Kidney epithelial cell (primary cell): ENCODE measurements around the gene BMP7. TPM values are rescaled to one million over a fixed set of nuclear protein-coding genes. Genes with fewer than 3 reads are reported as not detected.
"Not testable (repeated sequence)": the region's sequence is repeated elsewhere in the genome, so short reads cannot be mapped to it uniquely, and the experiment has no call there.

Experiments
- DNase-seq: peaks from one replicate; pipeline ENCODE4 v3.0.0-alpha.2; 2010; ENCODE audit warnings: low read depth
- H3K27me3 ChIP-seq: 2 replicates; pipeline ENCODE4 v1.6.0; 2011; ENCODE audit warnings: low read length; ENCODE audit not compliant: control insufficient read depth, insufficient read depth
- H3K36me3 ChIP-seq: 2 replicates; pipeline ENCODE4 v1.5.1; 2011; ENCODE audit warnings: low read length; ENCODE audit not compliant: control insufficient read depth, insufficient read depth
- H3K4me3 ChIP-seq: 2 replicates; pipeline ENCODE4 v1.5.1; 2011; ENCODE audit warnings: low read depth, mild to moderate bottlenecking, control low read depth, low read length
- total RNA-seq: library from RNA; depleted of rRNA; stranded (reverse); fragments of >200 nt; gene quantifications from 2 replicates; pipeline ENCODE4 v1.2.3, GENCODE V29; 2015
- TF ChIP-seq, protein P1 (sequence below): IDR thresholded peaks from 2 replicates; pipeline ENCODE4 v1.5.1; 2011; ENCODE audit warnings: mild to moderate bottlenecking, moderate library complexity, low read length, control low read depth, inconsistent platforms; ENCODE audit not compliant: insufficient read depth, poor library complexity, severe bottlenecking

BMP7 gene
- total RNA-seq, 1 donor from 2014 or later = 21.8 TPM

DNA sequence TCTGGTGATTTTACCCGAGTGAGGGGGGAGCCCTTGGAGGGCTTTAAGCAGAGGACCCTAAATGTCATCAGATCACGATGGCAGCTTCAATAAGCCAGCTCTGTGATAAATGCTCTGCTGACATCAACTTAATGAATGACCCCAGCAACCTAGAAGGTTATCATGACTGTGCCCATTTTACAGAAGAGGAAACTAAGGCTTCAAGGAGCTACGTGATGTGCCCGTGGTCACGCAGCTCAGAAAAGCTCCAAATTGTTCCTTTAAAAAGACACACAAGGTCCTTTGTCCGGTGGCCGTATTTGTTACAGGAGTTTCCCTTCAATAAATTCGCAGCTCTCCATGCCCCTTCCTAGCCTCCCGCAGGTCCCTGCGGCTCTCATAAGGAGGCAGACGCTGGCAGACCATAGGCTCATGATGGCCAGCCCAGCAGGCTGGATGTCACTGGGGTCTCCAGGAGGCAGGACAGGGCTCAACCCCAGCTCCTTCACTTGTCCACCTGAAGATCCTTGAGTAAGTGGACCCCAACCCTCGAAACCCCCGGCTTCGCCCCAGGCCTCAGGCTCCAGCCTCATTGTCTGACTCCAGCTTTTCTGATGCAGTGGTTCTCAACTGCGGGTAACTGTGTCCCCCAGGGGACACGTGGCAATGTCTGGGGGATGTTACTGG, 106.4 kb downstream of the BMP7 start:
- TF ChIP-seq, protein P1, sequence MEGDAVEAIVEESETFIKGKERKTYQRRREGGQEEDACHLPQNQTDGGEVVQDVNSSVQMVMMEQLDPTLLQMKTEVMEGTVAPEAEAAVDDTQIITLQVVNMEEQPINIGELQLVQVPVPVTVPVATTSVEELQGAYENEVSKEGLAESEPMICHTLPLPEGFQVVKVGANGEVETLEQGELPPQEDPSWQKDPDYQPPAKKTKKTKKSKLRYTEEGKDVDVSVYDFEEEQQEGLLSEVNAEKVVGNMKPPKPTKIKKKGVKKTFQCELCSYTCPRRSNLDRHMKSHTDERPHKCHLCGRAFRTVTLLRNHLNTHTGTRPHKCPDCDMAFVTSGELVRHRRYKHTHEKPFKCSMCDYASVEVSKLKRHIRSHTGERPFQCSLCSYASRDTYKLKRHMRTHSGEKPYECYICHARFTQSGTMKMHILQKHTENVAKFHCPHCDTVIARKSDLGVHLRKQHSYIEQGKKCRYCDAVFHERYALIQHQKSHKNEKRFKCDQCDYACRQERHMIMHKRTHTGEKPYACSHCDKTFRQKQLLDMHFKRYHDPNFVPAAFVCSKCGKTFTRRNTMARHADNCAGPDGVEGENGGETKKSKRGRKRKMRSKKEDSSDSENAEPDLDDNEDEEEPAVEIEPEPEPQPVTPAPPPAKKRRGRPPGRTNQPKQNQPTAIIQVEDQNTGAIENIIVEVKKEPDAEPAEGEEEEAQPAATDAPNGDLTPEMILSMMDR = no peak
- no peak for DNase-seq
- H3K36me3 ChIP-seq = no peaks in the 10 kb centered on the region
- H3K27me3 ChIP-seq = no peaks in the 10 kb centered on the region
- no peak overlapping the region for H3K4me3 ChIP-seq

DNA sequence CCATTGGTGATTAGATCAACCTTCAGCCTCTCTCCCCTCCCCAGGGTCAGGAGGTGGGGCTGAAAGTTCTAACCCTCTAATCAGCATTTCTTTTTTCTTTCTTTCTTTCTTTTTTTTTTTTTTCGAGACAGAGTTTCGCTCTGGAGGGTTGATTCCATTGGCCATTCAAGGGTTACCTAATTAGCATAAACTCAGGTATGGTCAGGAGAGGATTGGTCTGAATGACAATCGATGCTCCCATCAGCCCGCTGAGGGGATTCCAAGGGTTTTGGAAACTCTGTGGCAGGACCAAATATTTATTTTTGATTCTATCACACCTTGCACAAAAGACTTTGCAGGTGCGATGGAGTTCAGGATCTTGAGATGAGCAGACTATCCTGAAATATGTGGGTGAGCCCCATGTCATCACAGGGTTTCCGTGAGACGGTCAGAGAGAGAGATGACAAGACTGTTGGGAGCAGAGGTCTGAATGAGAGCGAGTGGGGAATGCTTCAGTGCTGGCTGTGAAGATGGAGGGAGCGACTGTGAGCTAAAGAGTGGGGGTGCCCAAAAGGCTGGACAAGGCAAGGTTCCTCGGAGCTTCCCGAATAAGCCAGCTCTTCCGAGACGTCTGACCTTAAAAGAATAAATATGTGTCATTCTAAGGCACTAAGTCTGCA, 107.1 kb downstream of the BMP7 start:
- H3K4me3 ChIP-seq = no peak overlapping the region
- no peak for DNase-seq
- no peaks in the 10 kb centered on the region for H3K36me3 ChIP-seq
- no peaks in the 10 kb centered on the region for H3K27me3 ChIP-seq
- TF ChIP-seq, protein P1 = no peak

DNA sequence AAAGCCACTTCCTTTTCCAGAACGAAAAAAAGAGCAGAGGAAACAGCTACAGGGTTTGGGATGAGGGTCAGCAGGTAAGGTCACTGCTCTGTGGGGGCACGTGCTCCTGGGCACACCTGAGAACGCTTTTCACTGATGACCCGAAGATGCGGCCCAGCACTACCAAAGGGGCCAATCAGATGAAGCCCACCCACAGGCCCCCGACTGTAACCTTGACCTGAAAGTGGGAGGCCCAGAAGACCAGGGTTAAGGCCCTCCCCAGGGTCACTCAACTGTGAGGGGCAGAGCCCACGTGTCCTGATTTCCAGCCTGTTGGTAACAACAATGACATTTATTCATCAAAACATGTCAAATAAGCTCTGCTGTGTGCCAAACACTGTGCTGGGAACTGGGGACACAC, 108.0 kb downstream of the BMP7 start:
- no peak for DNase-seq
- no peak overlapping the region for H3K4me3 ChIP-seq
- TF ChIP-seq, protein P1 = no peak
- no peaks in the 10 kb centered on the region for H3K36me3 ChIP-seq
- no peaks in the 10 kb centered on the region for H3K27me3 ChIP-seq

DNA sequence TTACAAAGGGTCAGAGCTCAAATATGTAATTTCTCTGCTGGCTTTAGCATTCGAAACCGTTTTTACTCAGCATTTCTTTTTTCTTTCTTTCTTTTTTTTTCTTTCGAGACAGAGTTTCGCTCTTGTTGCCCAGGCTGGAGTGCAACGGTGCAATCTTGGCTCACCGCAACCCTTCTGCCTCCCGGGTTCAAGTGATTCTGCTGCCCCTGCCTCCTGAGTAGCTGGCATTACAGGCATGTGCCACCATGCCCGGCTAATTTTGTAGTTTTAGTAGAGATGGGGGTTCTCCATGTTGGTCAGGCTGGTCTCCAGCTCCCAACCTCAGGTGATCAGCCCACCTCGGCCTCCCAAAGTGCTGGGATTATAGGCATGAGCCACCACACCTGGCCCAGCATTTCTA, 108.7 kb downstream of the BMP7 start:
- not testable (repeated sequence) for H3K36me3 ChIP-seq, H3K4me3 ChIP-seq, DNase-seq, H3K27me3 ChIP-seq

DNA sequence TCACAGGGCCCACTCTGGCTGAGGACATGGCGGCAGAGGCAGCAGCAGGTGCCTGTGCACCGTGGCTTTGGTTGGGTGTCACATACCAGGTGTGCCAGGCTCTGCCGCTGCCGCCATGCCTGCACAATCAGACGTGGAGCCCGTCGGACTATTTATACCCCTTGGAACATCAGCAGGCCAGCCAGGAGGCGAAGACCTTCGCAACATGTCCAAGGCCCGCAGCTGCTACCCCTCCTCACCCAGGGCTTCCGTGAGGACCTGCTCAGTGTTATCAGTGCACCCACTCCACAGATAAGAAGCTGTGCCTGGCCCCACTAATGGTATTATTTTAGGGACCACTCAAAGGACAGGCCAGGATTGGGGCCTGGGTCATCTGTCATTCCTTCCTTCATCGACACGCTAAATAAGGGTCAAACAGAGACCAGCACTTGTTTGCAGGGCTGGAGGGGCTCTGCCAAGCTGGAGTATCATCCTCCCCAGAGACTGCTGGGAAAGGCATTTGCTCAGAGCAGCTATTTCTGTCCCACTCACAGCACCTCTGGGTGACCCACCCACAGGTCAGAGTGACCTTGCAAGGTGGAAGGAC, 109.2 kb downstream of the BMP7 start:
- H3K36me3 ChIP-seq = no peaks in the 10 kb centered on the region
- DNase-seq = no peak
- TF ChIP-seq, protein P1 = no peak
- H3K27me3 ChIP-seq = no peaks in the 10 kb centered on the region
- no peak overlapping the region for H3K4me3 ChIP-seq

DNA sequence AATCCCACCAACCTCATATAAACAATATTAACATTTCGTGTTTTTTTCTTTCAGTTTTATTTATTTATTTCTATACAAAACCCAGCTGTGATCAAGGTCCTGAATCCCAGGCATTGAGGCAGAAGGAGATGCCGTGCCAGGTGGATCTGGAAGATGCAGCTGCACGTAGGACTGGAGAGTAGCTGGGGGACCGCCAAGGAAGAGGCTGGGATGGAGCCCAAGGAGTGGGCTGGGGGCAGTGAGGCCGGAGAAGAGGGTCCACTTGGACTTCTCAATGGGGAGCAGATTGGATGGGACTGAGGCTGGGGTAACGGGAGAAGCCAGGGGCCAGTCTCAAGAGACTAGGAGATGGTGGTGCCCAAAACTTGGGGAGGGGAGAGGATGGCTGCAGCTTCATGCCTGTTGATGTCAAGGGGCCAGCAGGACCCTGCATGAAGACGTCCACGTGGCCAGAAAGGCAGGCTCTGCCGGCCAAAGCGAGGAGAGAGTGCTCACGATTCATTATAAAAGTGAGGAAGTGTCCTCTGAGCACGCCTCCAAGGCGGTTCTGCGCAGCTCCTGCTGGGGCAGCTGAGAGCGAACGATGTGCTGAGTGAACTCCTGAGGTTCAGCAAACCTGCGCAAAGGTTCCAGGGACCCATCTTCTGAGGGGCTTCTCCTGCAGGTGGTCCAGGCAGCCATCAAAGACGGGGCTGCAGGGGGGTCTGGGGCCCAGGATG, 110.3 kb downstream of the BMP7 start:
- TF ChIP-seq, protein P1 = no peak
- H3K4me3 ChIP-seq = no peak overlapping the region
- H3K27me3 ChIP-seq = no peaks in the 10 kb centered on the region
- DNase-seq = no peak
- no peaks in the 10 kb centered on the region for H3K36me3 ChIP-seq
